Measurements from ENCODE around the gene OXNAD1.

- TF ChIP-seq CTCF (conservative IDR thresholded peaks at IDR 0.05; ENCODE audit: low read length) (no peak), EZH2phosphoT487 (IDR thresholded peaks at IDR 0.05; ENCODE audit: borderline replicate concordance) (no peak)
Observed at GRCh38 chr3:16328124-16328523, 63.1 kb downstream of the OXNAD1 start.
